Measurements from ENCODE around the gene SLC23A2. TPM values are rescaled to one million over a fixed set of nuclear protein-coding genes. Genes with fewer than 3 reads are reported as not detected.

Gene SLC23A2
- total RNA-seq, 1 donor from 2014 or later = 11.4 TPM

- no peak for DNase-seq (ENCODE audit: low read depth)
Measured at GRCh38 chr20:4821590-4821989, 179.7 kb downstream of the SLC23A2 start.

DNA sequence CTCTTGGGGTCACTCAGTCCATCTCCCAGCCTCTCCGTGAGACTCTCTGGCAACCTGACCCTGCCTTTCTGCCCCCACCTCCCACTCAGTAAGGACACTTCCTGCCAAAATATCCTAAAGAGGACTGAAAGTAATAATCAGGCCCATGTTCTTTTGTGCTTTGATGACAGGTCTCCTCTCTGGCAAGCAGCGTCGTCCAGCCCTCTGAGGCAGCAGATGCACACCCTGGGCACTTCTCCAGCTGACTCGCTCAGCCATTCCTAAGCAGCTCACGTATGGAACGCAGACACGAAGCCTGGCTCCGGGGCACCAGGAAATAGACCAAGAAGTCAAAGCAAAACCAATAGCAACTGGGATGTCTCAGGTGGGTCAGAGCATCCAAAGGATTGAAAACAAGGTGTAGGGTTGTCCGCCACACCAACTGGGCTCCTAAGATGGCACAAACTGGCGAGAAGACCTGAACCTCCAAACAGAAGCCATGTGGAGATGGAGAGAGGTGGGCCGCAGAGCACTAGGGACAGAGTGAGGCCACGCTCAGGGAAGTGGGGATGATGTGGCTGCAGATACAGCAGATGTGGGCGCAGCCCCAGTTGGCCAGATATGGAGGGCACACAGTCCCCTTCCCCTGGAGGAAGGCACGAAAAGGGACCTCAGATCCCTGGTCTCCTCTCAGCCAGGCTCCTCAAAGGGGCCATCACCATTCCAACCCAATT lies 180.3 kb downstream of the SLC23A2 start:
- DNase-seq (ENCODE audit: low read depth) = peak; percentile 40

- DNase-seq (ENCODE audit: low read depth) = no peak
Measured at GRCh38 chr20:4819901-4820300, 181.4 kb downstream of the SLC23A2 start.

GRCh38 chr20:4817230-4817671 lies 184.1 kb downstream of the SLC23A2 start:
- DNase-seq (ENCODE audit: low read depth) = no peak

- DNase-seq (ENCODE audit: low read depth) = no peak
Measured at GRCh38 chr20:4815628-4816027, 185.7 kb downstream of the SLC23A2 start.

DNA sequence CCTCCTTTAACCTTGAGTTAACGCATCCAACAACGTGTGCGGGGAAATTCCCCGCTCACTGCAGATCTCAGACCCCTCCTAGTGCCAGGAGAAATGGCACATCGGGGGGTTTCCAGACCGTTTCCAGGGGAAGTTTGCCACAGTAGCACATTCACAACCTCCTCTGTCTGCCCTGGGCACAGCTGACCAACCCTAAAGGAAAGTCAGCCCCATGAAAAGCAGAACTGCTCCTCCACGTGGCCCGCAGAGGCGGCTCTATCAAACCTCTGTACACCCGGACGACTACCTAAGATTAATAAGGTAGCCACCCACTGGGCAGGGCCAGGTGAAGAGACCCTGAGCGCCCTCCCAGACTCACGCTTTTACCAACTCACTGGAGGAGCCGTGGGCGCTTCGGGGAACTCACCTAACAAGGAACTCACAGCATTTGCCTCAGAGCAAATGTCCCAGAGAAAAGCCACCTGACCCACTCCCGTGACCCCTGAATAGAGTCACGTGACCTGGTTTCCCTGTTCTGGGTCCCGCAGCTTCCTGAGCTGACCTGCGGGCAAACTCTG lies 186.5 kb downstream of the SLC23A2 start:
- DNase-seq (ENCODE audit: low read depth) = no peak

- DNase-seq (ENCODE audit: low read depth) = no peak
Measured at GRCh38 chr20:4813863-4814695, 187.2 kb downstream of the SLC23A2 start.

DNA sequence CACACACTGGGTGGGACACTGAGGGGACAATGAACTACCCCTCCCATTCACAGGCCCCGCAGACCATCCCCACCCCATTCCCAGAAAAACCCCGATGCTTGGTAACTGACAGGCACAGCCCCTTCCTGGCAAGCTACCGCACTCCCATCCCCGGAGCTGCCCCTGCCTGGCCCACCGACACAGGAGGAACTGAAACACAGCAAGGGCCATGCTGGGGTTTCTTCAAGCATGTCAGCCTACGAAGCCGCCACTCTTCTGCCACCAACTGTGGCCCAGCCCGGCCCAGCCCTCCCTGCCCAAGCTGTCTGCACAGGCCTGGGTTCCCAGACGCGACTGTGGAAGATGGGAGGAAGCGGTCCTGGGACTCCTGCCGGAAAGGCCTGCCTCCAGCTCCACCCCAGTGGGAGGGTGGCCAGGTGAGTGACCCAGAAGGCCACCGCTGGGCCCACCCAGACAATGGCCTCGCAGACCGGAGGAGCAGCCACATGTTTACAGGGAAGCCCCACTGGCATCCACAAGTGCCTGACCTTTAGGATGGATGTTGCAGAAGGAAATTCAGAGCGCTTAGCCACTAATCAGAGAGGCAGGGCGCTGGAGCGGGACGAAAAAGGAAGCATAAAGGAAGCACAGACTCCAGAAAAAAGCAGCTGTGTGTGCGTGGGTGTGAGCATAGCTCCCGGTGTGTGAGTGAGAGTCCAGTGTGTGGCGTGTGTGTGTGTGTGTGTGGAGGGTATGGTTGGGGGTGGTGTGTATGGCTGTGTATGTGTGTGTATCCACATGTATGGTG lies 188.0 kb downstream of the SLC23A2 start:
- no peak for DNase-seq (ENCODE audit: low read depth)

DNA sequence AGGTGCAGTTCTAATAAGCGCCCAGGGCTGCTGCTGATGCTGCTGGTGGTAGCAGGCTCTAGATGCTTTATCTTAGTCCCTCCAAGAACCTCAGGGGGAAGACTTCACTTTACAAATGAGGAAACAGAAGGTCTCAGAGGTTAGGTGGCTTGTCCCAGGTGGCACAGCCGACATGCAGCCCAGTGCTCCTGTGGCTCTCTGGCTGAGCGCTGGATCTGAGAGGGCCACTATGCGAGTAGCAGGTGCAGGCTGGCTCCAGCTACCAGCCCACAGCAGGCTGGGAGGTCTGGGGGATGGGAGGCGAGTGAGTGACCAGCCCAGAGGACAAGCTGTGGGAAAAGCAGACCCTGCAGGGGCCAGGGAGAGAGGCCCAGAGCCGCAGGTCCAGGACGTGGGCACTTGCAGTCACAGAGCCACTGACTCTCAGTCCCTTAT lies 188.7 kb downstream of the SLC23A2 start:
- no peak for DNase-seq (ENCODE audit: low read depth)

DNA sequence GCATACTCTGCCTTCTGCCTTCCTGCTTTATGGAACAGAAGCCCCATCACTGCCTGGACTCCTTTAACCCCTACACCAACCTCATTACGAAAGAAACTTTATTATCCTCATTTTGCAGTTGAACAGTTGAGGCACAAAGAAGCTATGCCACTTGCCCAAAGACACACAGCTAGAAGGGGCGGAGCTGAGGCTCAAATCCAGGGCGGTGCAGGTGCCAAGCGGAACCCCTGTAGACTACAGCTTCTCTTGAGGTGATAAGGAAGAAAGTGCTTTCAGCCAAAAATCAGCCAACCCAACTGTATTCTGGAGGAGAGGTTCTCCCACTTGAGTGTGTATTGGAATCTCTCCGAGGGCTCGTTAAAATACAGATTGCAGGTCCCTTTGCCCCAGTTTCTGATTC lies 189.1 kb downstream of the SLC23A2 start:
- DNase-seq (ENCODE audit: low read depth) = no peak

DNA sequence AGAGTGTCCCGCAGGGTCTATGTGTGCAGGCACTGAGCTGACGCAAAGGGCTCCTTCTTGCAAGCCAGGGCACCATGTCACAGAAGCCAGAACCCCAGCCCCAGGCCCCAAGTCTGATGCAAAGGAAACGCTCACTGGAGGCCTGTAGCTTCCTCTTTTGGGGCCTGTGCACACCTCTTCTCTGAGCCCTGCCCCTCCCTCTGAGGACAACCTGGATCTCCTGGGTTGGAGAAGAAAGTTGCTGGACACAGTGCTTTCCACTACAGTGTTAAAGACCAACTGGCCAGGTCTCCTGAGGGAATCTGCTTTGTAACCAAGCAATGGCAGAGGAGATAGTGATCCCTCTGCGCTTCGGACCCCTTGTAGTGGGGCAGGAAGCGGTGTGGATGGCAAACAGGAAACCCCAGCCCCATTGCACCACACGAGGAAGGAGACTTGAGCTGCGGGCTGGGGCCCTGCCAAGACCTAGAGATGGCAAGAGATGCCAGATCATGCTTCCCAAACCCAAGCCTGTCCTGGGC lies 189.6 kb downstream of the SLC23A2 start:
- no peak for DNase-seq (ENCODE audit: low read depth)

- no peak for DNase-seq (ENCODE audit: low read depth)
Measured at GRCh38 chr20:4811257-4811656, 190.1 kb downstream of the SLC23A2 start.

DNA sequence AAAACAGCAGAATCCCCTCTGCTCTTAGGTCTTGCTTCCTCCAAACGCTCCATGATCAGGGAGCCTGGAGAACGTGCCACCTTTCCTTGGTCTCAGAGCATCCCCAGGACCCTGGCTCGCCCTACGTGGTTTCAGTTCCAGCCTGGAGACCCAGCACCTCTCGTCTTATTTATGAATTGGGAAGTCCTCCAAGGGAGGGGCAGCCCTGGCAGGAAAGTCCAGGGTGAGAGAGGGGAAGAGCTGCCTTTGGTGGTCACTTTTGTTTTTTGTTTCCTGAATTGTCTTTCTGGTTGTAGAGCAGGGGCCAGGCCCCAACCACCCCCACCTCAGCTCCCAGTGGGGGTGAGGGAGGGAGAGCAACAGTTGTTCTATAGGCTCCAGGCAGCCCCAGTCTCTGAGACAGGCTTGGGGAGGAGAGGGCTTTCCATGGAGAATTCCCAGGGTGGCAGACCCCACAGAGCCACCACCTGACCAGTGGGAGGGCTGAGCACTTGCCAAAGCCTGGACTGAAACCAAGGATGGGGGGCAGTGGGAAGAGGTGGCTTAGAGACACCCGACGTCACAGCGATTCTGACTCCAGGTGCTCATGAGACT lies 190.8 kb downstream of the SLC23A2 start:
- DNase-seq (ENCODE audit: low read depth) = no peak

DNA sequence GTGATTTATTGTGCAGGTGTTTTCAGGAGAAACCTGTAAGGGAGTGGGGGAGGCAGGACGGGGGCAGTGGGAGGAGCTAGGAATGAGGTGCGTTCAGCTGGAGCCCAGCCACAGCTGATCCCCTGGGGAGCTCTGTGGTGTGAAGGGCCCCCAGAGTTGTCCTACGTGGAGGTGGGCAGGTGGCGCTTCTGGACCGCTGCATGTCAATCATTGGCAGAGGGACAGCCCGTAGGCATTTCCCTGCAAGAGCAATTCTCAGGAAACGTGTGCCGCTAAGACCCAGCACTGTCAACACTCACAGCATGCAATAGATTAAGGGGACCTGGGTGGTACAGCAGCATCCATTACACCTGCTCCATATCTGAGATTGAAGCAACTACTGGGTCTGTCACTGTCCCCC lies 191.6 kb downstream of the SLC23A2 start:
- no peak for DNase-seq (ENCODE audit: low read depth)

DNA sequence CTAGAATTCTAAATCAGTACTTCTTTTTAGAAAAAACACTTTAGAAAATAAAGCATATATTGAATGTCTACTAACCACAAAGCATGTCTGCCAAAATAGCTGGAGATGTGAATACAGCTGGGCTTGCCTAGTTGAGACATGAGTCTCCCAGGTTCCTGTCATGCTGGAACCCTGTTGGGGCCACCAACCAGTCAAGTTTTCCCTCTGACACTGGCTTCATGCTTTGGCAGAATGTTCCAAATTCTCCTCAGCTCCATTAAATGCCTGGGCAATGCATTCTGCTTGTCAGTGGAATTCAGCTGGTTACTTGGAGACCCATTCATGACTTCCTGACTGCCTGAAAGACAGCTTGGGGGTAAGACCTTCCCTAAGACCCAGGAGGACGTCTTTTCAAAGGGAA lies 192.4 kb downstream of the SLC23A2 start:
- no peak for DNase-seq (ENCODE audit: low read depth)

GRCh38 chr20:4805663-4806449 lies 195.5 kb downstream of the SLC23A2 start:
- DNase-seq (ENCODE audit: low read depth) = no peak

DNA sequence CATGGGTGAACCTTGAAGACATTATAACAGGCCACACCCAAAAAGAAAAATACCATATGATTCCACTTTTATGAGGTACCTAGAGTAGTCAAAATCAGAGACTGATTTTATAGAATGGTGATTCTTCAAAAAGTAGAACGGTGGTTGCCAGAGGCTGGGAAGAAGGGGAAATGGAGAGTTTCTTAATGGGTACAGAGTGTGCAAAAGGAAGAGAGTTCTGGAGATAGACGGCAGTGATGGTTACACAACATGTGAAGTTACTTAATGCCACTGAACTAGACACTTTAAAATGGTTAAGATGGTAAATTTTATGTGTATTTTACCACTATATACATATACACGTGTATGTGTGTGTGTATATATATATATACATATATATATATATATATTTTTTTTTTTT lies 198.8 kb downstream of the SLC23A2 start:
- no peak for DNase-seq (ENCODE audit: low read depth)

Measured in myocyte (in vitro differentiated cells).